Mesothelial cell of epicardium (in vitro differentiated cells): Measurements from ENCODE around the gene OR8H3. TPM values are rescaled to one million over a fixed set of nuclear protein-coding genes. Genes with fewer than 3 reads are reported as not detected.
"Not testable (repeated sequence)": the region's sequence is repeated elsewhere in the genome, so short reads cannot be mapped to it uniquely, and the experiment has no call there.

Experiments
- DNase-seq, 2 experiments: peaks; one replicate each; pipeline ENCODE4 v3.0.0; 2021; ENCODE audit warnings: low spot score in 2 of 2; ENCODE audit not compliant: unreplicated experiment in 2 of 2
- H3K27ac Mint-ChIP-seq: 2 replicates; pipeline ENCODE4 v1.8.0; 2021; ENCODE audit warnings: mixed read lengths
- H3K27me3 Mint-ChIP-seq: 2 replicates; pipeline ENCODE4 v1.8.0; 2021; ENCODE audit warnings: low read depth, mixed read lengths
- H3K36me3 Mint-ChIP-seq: 2 replicates; pipeline ENCODE4 v1.8.0; 2021; ENCODE audit warnings: mixed read lengths
- H3K4me1 Mint-ChIP-seq: 2 replicates; pipeline ENCODE4 v1.8.0; 2021; ENCODE audit warnings: mixed read lengths
- H3K4me3 Mint-ChIP-seq: 2 replicates; pipeline ENCODE4 v1.8.0; 2021; ENCODE audit warnings: mild to moderate bottlenecking, moderate library complexity, mixed read lengths
- H3K9me3 Mint-ChIP-seq: 2 replicates; pipeline ENCODE4 v1.8.0; 2021; ENCODE audit warnings: mixed read lengths
- CTCF ChIP-seq: fragments of 200-600 bp; sonication (generic); IDR thresholded peaks from one replicate; pipeline ENCODE4 v1.5.0; 2021; ENCODE audit warnings: antibody characterized with exemption; ENCODE audit not compliant: unreplicated experiment
- total RNA-seq: library from RNA; stranded (reverse); gene quantifications from 3 replicates; pipeline ENCODE4 v1.2.1, GENCODE V29; 2021

OR8H3 gene
- not detected in 3 replicates for total RNA-seq

DNA sequence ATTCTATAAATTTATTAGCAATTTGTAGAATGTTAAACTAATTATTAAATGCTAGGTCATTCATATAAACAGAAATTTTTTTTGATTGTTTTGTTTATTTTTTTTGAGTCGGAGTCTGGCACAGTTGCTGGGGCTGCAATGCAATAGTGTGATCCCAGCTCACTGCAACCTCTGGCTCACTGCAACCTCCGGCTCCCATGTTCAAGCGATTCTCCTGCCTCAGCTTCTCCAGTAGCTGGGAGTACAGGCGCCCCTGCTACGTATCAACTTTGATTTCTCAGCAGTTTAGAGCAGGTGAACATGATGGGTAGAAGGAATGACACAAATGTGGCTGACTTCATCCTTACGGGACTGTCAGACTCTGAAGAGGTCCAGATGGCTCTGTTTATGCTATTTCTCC lies at the start of gene OR8H3:
Gene OR8H3 (plus strand): TSS at position 301 of the 400 bp plus-strand sequence. CDS start 0 bp downstream, at position 301.
- Mint-ChIP-seq H3K4me1 (no peaks in the 10 kb centered on the region), H3K27ac (no peak within 1 kb of the TSS), H3K9me3 (peaks cover 1% of the 10 kb centered on the region), H3K36me3 (no peaks in the 10 kb centered on the region), H3K4me3 (no peak within 1 kb of the TSS), H3K27me3 (no peaks in the 10 kb centered on the region)
- TF ChIP-seq CTCF: no peak
- no peak for DNase-seq

DNA sequence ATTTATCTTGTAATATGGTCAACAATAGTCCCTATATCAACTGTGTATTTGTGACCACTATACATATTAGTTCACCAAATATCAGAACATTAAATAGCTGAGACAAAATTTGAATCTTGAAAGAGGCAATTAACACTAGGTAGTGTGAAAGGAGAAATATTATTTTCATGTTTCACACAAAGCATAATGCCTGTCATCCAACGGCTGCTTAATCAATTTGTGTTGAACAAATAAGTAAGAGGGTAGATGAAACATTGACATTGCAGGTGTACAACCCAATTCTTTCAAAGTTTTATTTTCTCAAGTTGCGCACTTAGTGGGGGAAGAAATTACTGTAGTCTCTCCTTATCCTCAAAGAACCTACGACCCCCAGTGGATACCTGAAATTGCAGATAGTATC lies 32.5 kb upstream of the OR8H3 start:
- H3K36me3 Mint-ChIP-seq: no peaks in the 10 kb centered on the region
- H3K27ac Mint-ChIP-seq: no peak overlapping the region
- H3K4me1 Mint-ChIP-seq: no peaks in the 10 kb centered on the region
- H3K4me3 Mint-ChIP-seq: no peak overlapping the region
- no peaks in the 10 kb centered on the region for H3K9me3 Mint-ChIP-seq
- no peaks in the 10 kb centered on the region for H3K27me3 Mint-ChIP-seq
- no peak for TF ChIP-seq CTCF
- DNase-seq: no peak

GRCh38 chr11:56093008-56093407 lies 29.2 kb upstream of the OR8H3 start, which contains the start of gene OR8I2:
OR8I2 (plus strand) TSS chr11:56093308; CDS start chr11:56093308, 0 bp downstream.
- DNase-seq: no peak
- no peak within 1 kb of the TSS for H3K4me3 Mint-ChIP-seq
- no peak within 1 kb of the TSS for H3K27ac Mint-ChIP-seq
- H3K4me1 Mint-ChIP-seq: no peaks in the 10 kb centered on the region
- H3K27me3 Mint-ChIP-seq: no peaks in the 10 kb centered on the region
- no peak for TF ChIP-seq CTCF
- no peaks in the 10 kb centered on the region for H3K9me3 Mint-ChIP-seq
- no peaks in the 10 kb centered on the region for H3K36me3 Mint-ChIP-seq

- Mint-ChIP-seq H3K36me3 (no peaks in the 10 kb centered on the region), H3K27me3 (no peaks in the 10 kb centered on the region), H3K4me1 (no peaks in the 10 kb centered on the region), H3K27ac (no peak within 1 kb of the TSS), H3K9me3 (peaks cover 2% of the 10 kb centered on the region), H3K4me3 (no peak within 1 kb of the TSS)
- DNase-seq: no peak
- TF ChIP-seq CTCF: no peak
Measured at GRCh38 chr11:56103210-56103737, 18.9 kb upstream of the OR8H3 start, which contains the start of gene OR8H2. OR8H2 (plus strand) TSS chr11:56103687; CDS start chr11:56105043, 1,356 bp downstream.

DNA sequence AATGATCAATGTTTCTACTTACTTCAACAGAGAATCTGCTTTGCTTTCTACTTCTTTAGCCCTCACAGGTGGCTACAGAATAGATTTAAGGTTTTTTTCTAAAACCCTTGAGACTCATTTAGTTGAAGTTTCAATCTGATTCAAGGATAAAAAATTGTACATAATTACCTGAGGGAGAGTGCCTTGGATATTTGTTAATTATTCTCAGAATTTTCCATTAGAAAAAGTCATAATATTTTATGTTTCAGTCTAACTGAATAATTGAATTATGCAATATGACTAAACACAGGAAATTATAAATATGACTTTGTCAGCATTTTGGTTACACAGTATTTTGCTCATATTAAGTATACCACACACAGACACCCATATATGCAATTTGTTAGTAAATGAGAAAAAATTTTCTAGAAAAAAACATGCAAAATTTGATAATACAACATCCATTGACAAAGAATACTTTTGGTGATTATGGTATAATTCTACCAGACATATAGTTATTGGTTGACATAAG lies 18.0 kb downstream of the OR8H3 start, which contains the start of gene OR8J3:
Gene OR8J3 (minus strand): TSS at position 51 of the 511 bp plus-strand sequence. CDS start 2,483 bp downstream, outside the sequence.
- Mint-ChIP-seq H3K4me3 (no peak within 1 kb of the TSS), H3K27me3 (no peaks in the 10 kb centered on the region), H3K36me3 (no peaks in the 10 kb centered on the region), H3K27ac (no peak within 1 kb of the TSS), H3K4me1 (no peaks in the 10 kb centered on the region), H3K9me3 (peaks cover 13% of the 10 kb centered on the region)
- no peak for TF ChIP-seq CTCF
- no peak for DNase-seq

DNA sequence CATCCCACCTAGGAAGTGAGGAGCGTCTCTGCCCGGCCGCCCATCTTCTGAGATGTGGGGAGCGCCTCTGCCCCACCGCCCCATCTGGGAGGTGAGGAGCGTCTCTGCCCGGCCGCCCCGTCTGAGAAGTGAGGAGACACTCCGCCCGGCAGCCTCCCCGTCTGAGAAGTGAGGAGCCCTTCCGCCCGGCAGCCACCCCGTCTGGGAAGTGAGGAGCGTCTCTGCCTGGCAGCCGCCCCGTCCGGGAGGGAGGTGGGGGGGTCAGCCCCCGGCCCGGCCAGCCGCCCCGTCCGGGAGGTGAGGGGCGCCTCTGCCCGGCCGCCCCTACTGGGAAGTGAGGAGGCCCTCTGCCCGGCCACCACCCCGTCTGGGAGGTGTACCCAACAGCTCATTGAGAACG lies 21.5 kb downstream of the OR8H3 start:
- not testable (repeated sequence) for H3K4me1 Mint-ChIP-seq, H3K4me3 Mint-ChIP-seq, H3K27ac Mint-ChIP-seq, H3K36me3 Mint-ChIP-seq, H3K27me3 Mint-ChIP-seq, DNase-seq
- H3K9me3 Mint-ChIP-seq: peaks cover 16% of the 10 kb centered on the region
